Motor neuron (in vitro differentiated cells): ENCODE results near the gene EXPH5. TPM values are rescaled to one million over a fixed set of nuclear protein-coding genes. Genes with fewer than 3 reads are reported as not detected.
"Not testable (repeated sequence)": the region's sequence is repeated elsewhere in the genome, so short reads cannot be mapped to it uniquely, and the experiment has no call there.

Experiments used
- ATAC-seq, 8 experiments: fragments of 200-7000 bp; cut with Tn5 transposase; replicated peaks in 6 of 8; 2 replicates each; pipeline ENCODE4 v1.8.0; 2021; ENCODE audit warnings: mild to moderate bottlenecking in 8 of 8, moderate library complexity in 8 of 8
- H3K27ac ChIP-seq, 2 donors: fragments of 250-450 bp; sonication (Bioruptor Pico); 2 replicates each; pipeline ENCODE4 v1.9.0; 2021; ENCODE audit warnings: antibody characterized with exemption in 2 of 2, mild to moderate bottlenecking in 2 of 2, moderate library complexity in 1 of 2
- H3K4me1 ChIP-seq, 2 donors: fragments of 250-450 bp; sonication (Bioruptor Pico); replicated peaks in 1 of 2; 2 replicates each; pipeline ENCODE4 v1.6.1; 2021; ENCODE audit warnings: antibody characterized with exemption in 2 of 2, mild to moderate bottlenecking in 2 of 2, moderate library complexity in 1 of 2
- H3K4me3 ChIP-seq, 5 donors: fragments of 250-450 bp; sonication (Bioruptor Pico); 2 replicates each; pipeline ENCODE4 v1.9.0; 2021; ENCODE audit warnings: antibody characterized with exemption in 5 of 5, mild to moderate bottlenecking in 5 of 5, moderate library complexity in 4 of 5
- WGBS, 10 experiments: fragments of 450-650 bp; shearing (Covaris generic); methylation state at CpG; one replicate each; pipeline ENCODE4 v1.0.0; 2022; 5-methylcytosine and 5-hydroxymethylcytosine counted together
- in situ Hi-C, 9 experiments: fragments of 400-800 bp; cut with MboI; loops; one replicate each; pipeline ENCODE4 v1.15.0; 2021; ENCODE audit warnings: low sequenced_read_pairs in 9 of 9, low pct_unique_long_range_greater_than_20kb in 2 of 9; ENCODE audit not compliant: unreplicated experiment in 9 of 9
- total RNA-seq, 8 experiments: library from RNA; unstranded; fragments of 300-600 nt; gene quantifications; 2 replicates each; pipeline versions ENCODE4 v1.2.3 to v1.2.4, GENCODE V29; 2022

The EXPH5 gene, protein sequence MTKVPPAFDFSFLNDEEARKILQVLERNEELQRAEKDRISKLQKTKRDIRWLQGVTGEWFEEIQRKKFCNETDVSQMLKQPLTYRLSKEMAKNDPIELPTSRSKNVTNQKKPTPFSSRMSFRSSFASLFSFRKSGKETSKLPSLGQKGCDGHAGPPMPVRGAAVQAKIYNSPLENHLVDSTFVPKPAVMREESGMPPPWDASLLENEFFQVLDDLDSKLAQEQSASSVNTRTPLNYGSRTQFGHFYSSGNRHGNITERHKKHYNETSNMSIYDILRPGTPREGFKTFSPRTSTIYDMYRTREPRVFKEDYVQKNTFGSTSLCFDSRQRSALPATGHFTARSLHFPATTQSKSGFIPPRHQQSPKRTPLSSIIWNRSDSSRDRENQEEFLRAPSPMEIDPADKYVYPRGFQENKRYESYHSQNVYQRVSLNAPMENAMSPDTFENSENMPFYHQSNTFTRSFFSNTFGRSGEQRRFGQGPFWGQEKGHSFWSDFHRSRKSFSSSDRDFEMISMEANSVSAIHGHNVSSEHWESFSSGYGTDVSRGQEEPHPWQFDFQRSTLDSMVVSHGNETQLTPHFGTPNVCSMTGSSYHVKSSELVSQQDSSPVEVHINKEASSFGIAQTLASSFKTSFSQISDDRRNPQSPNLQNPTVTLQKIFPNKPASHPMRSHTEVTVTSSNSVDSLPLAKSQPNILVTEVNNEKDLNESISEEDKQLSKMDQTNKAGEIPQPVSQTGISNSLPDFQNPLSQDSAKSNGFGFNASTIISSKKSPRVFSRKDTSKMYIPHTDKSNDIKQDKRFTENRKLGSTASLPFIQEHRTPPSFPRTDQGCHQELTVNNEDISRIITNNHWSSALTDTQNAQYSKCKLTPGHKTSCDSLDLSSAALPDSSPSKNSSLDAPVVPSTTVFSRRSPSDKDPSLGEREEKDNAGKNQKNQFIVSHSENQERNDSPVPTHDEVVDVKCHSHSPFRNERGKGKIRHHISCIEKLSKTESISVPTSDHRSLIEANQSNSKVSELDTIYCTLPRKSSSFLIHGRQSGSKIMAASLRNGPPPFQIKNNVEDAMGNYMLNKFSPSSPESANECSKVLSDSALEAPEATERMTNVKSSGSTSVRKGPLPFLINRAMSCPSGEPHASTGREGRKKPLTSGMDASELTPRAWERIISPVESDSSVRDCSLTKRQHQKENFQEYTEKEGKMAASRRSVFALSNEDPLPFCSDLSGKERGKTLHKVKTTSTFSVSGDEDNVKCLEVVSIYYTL (N-terminal part only)
- total RNA-seq = 10 to 100 TPM in 2 of 8 experiments, 1 to 10 TPM in 2, under 1 TPM in 4; 0.16 to 17.3 (median 0.77) TPM

DNA sequence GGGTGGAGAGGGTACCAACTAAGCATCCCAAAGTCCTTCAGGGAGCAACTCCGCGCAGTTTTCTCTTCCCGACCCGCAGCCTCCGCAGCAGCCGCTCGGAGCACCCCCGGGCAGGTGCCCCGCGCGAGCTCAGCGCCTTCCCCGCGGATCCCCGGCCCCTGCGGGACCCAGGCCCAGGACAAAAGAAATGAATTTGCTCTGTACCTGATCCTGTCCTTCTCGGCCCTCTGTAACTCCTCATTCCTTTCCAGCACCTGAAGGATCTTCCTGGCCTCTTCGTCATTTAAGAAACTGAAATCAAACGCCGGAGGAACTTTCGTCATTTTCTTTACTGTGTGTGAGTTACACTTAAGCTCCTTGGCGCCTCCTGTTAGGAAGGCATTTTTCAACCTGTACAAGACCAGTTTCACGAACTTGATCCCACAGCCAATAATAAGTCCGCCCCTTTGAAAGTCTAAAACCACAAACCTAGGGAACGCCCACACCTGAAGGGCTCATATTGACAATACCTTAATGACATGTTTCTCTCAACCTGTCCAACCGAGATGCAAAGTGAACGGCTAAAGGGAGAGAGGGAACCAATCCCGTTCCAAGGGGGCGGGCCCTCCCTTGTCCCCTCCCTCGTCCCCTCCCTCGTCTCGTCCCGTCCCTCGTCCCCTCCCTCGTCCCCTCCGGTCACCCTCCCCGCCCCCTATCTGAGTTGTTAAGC is at the start of gene EXPH5:
TSS of gene EXPH5 (minus strand) at position 555 of the 709 bp plus-strand sequence. CDS start at position 323, 232 bp downstream.
- in situ Hi-C loops = loop anchor here in 1 of 9 experiments (10.0 kb wide), 1 partner anchor 51 kb away; no protein-coding TSS in a partner anchor
- Histone ChIP-seq H3K4me3 (peak within 1 kb of the TSS; percentile 39 to 56 (median 51)), H3K4me1 (peaks cover 2 to 5% of the 10 kb centered on the region in 2 donors), H3K27ac (no peak within 1 kb of the TSS)
- WGBS, 10 experiments = 0% methylated on average over 2 to 11 of the region's 37 CpGs; no CpG with 5 or more reads in 2 of the 10 experiments
- peak; percentile 67 to 96 (median 94) for ATAC-seq

DNA sequence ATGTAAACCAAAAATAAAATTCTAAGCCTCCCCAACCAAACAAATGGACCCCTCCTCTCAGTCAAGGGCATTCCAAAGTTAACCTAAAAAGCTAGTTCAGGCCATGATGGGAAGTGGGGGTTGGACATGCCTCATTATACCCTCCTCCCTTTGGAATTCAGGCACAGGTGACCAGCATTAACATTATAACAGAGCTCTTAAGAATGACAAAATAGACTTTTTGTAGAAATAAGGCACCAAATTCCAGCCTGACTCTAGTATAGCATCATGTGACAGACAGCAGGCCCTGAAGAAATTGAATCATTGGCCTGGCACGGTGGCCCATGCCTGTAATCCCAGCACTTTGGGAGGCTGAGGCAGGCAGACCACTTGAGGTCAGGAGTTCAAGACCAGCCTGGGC is 48.2 kb upstream of the EXPH5 start:
- not testable (repeated sequence) for H3K27ac ChIP-seq, ATAC-seq, H3K4me1 ChIP-seq, H3K4me3 ChIP-seq
- WGBS, 10 experiments = 33 to 100% (median 40%) methylated on average over 1 of the region's 1 CpG; no CpG with 5 or more reads in 5 of the 10 experiments
- in situ Hi-C loops = loop anchor here in 1 of 9 experiments (10.0 to 25.0 kb wide), 2 partner anchors 47 to 304 kb away; partner anchors contain the start of gene EXPH5

DNA sequence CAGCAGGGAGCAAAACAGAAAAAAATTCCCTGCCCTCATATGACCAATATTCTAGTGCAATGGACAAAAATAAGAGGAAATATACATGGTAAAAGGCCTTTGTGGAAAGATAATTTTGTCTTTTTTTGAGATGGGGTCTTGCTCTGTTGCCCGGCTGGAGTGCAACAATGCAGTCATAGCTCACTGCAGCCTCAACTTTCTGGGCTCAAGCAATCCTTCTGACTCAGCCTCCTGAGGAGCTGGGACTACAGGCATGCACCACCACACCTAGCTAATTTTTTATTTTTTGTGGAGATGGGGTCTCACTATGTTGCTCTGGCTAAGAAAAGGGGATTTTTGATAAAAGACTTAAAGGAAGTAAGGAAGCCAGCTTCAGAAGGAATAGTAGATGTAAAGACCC is 45.6 kb upstream of the EXPH5 start:
- no peak for ATAC-seq
- H3K27ac ChIP-seq = no peak overlapping the region
- H3K4me1 ChIP-seq = no peaks in the 10 kb centered on the region
- no peak overlapping the region for H3K4me3 ChIP-seq
- in situ Hi-C loops = loop anchor here in 1 of 9 experiments (25.0 kb wide), 1 partner anchor 302 kb away; no protein-coding TSS in a partner anchor
- WGBS, 10 experiments = 57 to 100% (median 89%) methylated on average over 1 of the region's 1 CpG; no CpG with 5 or more reads in 5 of the 10 experiments

DNA sequence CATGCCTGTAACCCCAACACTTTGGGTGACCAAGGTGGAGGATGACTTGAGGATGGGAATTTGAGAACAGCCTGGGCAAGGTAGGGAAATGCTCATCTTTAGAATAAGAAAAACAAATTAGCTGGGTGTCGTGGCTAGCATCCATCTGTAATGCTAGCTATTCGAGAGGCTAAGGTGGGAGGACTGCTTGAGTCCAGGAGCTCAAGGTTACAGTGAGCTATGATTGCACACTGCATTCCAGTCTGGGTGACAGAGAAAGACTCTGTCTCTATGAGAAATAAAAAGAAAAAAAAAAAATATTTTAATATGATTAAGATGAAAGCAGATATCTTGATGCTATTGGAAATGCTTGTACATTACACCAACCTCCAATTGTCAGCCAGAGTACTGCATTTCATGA is 42.7 kb upstream of the EXPH5 start:
- no peak for ATAC-seq

DNA sequence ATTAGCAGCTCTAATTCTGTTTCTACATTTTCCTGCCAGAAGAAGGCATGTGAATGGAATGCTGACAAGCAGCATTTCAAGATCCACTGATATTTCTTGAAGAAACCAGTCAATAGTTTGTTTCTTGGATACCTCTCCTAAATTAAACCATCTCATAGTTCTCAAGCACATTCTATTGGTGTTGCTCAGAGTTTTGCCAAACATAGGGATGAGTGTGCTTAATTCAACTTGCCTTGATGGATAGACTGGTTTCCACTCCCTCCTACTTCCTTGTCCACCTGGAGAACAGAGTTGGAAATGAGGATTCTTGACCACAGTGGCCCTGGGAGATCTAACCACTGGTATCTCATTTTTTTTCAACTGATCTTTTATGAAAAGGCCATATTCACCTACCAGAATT is 41.5 kb upstream of the EXPH5 start:
- Histone ChIP-seq H3K4me3 (no peak overlapping the region), H3K4me1 (no peaks in the 10 kb centered on the region), H3K27ac (no peak overlapping the region)
- in situ Hi-C loops = loop anchor here in 1 of 9 experiments (25.0 kb wide), 1 partner anchor 298 kb away; no protein-coding TSS in a partner anchor
- no peak for ATAC-seq

More for the DNA sequence above, 42.7 kb upstream of the EXPH5 start:
- in situ Hi-C loops = loop anchor here in 1 of 9 experiments (25.0 kb wide), 1 partner anchor 299 kb away; no protein-coding TSS in a partner anchor
- WGBS, 10 experiments = 40 to 100% (median 70%) methylated on average over 1 to 2 of the region's 2 CpGs; no CpG with 5 or more reads in 1 of the 10 experiments
- Histone ChIP-seq H3K4me1 (no peaks in the 10 kb centered on the region), H3K4me3 (no peak overlapping the region), H3K27ac (no peak overlapping the region)

DNA sequence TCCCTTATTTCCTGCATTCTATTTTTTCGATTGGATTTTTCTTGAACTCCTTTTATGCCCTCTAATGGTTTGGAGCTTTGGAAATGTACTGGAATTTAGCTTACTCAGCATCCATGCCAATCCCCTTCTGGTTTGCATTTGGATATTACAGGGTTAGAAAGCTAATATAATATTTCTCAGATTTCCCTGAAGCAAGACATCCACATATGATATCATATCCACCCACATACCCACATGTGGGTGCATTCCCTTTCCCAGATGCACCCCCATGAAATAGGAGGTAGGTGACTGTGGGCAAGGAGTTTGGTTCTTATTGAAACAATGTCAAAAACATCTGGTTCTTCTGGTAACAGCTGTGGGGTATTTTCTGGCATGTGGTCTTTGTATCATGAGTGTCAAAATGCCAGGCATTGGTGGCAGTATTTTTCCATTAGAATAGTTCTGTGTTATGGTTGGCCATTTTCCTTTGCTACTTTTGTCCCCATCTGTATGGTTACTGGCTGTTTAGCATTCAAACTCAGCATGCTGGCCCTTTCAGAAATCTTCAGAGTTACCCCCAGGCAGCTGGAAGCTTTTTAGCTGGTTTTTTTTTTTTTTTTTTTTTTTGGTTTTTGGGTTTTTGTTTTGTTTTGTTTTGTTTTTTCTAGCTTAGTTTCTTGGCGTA is 38.6 kb upstream of the EXPH5 start:
- in situ Hi-C loops = loop anchor here in 1 of 9 experiments (25.0 kb wide), 1 partner anchor 295 kb away; no protein-coding TSS in a partner anchor
- ATAC-seq = no peak
- H3K4me3 ChIP-seq = no peak overlapping the region
- no peaks in the 10 kb centered on the region for H3K4me1 ChIP-seq
- 6 to 100% (median 56%) methylated on average over 1 to 2 of the region's 2 CpGs; no CpG with 5 or more reads in 1 of the 10 experiments for WGBS, 10 experiments
- no peak overlapping the region for H3K27ac ChIP-seq

DNA sequence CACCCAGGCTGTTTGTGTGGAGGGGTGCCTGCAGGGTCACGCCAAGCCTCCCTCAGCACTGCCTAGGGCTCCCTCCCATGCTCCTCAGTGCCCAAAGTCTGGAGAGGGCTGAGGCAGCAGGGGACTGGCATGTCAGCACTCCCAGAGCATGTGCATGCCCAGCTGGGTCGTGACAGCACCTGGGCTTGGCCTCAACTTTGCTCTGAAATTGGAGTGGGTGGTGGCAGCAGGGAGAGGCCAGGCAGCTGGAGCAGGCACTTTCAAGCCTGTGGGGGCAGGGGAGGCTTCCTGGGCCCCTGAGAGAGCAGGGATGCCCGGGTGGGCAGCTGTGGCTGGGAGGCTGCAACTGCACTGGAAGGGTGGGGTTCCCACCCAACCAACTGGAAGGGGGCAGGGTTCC is 35.7 kb upstream of the EXPH5 start:
- Histone ChIP-seq H3K4me1 (no peaks in the 10 kb centered on the region), H3K4me3 (no peak overlapping the region), H3K27ac (no peak overlapping the region)
- WGBS, 10 experiments = 13 to 75% (median 40%) methylated on average over 1 to 2 of the region's 3 CpGs; no CpG with 5 or more reads in 7 of the 10 experiments
- ATAC-seq = no peak
- in situ Hi-C loops = loop anchor here in 1 of 9 experiments (25.0 kb wide), 1 partner anchor 292 kb away; no protein-coding TSS in a partner anchor

DNA sequence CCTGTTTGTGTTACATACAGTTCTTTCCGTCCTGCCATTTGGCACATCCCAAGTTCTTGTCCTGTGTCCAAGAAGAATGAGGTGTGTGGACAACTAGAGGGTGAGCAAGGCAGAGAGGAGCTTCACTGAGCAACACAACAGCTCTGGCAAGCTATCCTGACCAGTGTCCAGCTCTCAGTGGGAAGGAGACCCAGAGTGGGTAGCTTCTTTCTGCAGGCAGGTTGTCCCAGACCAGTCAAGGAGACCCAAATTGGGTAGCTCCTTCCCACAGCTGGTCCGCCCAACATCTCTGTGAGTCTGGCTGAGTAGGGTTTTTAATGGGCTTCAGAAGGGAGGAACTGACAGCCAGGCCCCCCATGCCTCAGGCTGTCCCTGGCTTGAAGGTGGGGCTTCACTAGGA is 35.2 kb upstream of the EXPH5 start:
- H3K4me3 ChIP-seq = no peak overlapping the region
- in situ Hi-C loops = loop anchor here in 1 of 9 experiments (25.0 kb wide), 1 partner anchor 292 kb away; no protein-coding TSS in a partner anchor
- no peak overlapping the region for H3K27ac ChIP-seq
- no peak for ATAC-seq
- WGBS, 10 experiments = 60 to 100% methylated on average over 1 of the region's 2 CpGs; no CpG with 5 or more reads in 8 of the 10 experiments
- no peaks in the 10 kb centered on the region for H3K4me1 ChIP-seq

DNA sequence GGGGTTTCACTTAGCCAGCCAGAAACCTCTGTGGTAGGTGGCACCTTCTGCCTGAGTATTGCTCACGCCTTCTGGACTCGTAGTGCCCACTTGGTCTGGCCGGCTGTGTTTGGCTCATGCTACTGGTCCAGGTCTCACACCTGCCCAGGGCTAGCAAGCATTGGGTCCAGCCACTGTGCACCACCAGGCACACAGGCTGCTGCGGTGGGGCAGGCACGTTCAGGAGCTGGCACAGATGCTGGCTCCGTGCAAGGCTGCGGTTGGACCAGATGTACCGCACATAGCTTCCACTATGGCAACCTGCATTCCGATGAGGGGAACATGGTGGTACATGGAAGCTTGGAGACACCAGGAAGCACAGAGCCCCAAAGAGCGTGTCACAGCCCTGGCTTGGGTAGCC is 34.8 kb upstream of the EXPH5 start:
- no peak for ATAC-seq
- WGBS, 10 experiments = 87 to 100% (median 92%) methylated on average over 4 to 6 of the region's 10 CpGs; no CpG with 5 or more reads in 6 of the 10 experiments
- no peaks in the 10 kb centered on the region for H3K4me1 ChIP-seq
- no peak overlapping the region for H3K27ac ChIP-seq
- H3K4me3 ChIP-seq = no peak overlapping the region
- in situ Hi-C loops = loop anchor here in 1 of 9 experiments (25.0 kb wide), 1 partner anchor 291 kb away; no protein-coding TSS in a partner anchor

DNA sequence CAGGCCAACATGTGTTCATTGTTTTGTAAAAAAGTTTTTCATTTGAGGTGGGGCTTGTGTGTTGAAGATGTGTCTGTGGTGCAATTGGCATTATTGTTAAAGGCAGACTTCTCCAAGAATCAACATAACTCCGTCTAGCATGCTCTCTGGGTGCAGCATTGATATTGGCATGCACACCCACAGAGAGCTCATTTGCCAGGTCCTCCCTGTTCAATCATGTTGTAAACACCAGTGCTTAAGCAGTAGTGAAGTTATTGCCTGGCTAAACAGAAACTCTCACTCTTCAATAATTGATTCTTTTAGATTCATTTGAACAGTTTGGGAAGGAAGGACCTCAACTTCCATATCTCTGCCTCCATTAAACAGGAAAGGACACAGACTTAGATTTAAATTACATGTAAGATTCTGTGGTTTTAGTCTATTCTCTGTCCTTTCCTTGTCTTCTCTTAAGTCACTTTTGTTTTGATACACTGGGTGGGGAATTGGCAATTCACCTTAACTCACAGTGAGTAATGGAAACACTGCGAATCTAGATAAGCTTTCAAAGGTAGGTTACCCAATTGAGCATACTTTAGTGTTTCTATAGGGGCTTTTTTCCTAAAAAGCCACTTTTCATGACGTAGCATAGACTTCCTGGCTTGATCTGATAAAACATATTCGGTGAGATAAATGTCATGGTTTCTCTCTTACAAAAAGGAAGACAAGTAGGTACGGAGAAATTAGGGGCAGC is 30.8 kb upstream of the EXPH5 start:
- 48 to 85% (median 76%) methylated on average over 1 to 5 of the region's 5 CpGs for WGBS, 10 experiments

DNA sequence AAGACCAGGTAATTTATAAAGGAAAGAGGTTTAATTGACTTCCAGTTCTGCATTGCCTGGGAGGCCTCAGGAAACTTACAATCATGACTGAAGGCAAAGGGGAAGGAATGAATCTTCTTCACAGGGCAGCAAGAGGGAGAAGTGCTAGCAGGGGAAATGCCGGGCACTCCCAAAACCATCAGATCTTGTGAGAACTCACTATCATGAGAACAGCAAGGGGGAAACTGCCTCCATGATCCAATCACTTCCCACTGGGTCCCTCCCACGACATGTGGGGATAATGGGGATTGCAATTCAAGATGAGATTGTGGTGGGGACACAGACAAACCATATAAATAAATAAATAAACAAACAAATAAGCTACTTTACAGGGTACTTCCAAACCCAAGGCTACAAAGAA is 28.8 kb upstream of the EXPH5 start:
- in situ Hi-C loops = no loop called here
- Histone ChIP-seq H3K4me3 (no peak overlapping the region), H3K27ac (no peak overlapping the region), H3K4me1 (no peaks in the 10 kb centered on the region)
- WGBS, 10 experiments = 57 to 100% (median 75%) methylated on average over 1 to 2 of the region's 2 CpGs; no CpG with 5 or more reads in 4 of the 10 experiments
- no peak for ATAC-seq

More for the DNA sequence above, 30.8 kb upstream of the EXPH5 start:
- no peak overlapping the region for H3K4me3 ChIP-seq
- no peaks in the 10 kb centered on the region for H3K4me1 ChIP-seq
- peak in 1 of 8 experiments; percentile 44 for ATAC-seq
- H3K27ac ChIP-seq = no peak overlapping the region
- in situ Hi-C loops = no loop called here
